RKO (cell line): ENCODE data around the gene LDLRAP1.
"Not testable (repeated sequence)": the region's sequence is repeated elsewhere in the genome, so short reads cannot be mapped to it uniquely, and the experiment has no call there.

Experiments
- DNase-seq: peaks from one replicate; pipeline ENCODE4 v3.0.0-alpha.2; 2016; ENCODE audit warnings: low spot score

The LDLRAP1 gene

GRCh38 chr1:25577134-25577920 lies 33.9 kb downstream of the LDLRAP1 start:
- no peak for DNase-seq

- DNase-seq = no peak
These were observed 36.2 kb downstream of the LDLRAP1 start for GRCh38 chr1:25579292-25580252.

DNA sequence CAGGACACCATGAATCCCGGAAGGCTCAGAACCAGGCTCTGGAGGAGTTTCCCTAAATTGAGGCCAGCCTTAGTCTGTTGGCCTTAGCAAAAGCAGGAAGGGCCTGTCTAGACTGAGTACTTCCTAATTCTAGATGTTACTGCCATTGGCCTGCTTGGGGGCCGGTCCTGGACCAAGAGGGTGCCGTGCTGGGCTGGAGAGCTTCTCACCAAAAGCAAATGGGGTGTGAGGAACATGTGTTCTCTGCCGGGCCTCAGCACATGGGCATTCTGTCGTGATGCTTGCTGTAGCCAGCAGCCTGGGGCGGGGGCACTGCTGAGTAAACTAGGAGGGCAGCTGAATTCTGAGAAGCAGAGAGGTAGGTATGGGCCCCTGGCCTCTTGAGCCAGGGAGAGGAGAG lies 37.5 kb downstream of the LDLRAP1 start:
- DNase-seq = no peak

DNA sequence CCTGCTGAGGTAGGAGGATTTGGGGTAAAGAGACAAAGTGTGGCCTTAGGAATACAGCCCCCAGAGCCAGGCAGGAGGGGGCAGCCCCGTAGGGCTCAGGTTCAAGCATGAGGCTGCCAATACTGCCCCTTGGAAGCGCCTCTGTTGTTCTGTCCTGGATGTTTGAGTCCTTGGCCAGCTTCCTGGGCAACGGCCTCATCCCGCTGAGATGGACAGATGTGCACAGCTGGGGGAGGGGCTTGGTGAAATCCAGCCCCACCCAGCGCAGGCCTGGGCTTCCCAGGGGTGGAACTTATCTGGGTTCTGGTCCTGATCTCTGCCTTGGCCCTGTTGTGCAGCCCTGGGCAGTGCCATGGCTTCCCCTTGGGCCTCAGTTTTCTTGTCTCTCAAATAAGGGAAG lies 38.4 kb downstream of the LDLRAP1 start:
- no peak for DNase-seq

- no peak for DNase-seq
These were observed 40.3 kb downstream of the LDLRAP1 start for GRCh38 chr1:25583519-25584370.

DNA sequence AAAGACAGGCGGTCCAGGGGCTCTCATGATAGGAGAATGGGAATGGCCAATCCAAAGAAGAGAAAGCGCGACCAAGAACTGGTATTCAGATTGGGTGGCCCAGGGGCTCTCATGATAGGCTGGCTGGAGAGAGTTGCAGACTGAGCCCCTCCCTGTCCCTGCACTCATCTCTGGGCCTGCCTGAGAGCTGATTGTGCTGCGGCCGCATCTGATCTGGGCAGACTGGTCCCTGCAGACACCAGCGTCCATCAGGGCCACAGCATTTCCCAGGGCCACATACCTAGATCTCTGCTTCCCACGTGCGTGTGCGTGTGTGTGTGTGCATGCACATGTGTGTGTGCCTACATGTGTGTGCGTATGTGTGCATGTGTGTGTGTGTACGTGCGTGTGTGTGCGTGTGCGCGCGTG lies 42.8 kb downstream of the LDLRAP1 start:
- DNase-seq = no peak

DNA sequence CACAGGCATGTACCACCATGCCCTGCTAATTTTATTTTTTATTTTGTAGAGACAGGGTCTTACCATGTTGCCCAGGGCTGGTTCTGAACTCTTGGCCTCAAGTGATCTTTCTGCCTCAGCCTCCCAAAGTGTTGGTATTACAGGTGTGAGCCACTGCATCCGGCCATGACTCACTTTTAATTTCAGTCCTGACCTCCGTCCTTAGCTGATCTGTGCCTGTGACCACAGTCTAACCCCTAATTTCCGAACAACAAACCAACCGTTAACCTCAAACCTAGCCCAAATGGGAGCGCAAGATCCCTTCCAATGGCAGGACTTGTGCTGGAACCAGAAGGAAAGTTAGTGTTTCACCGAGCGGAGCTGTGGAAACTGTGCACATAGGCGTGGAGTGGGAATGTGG lies 43.9 kb downstream of the LDLRAP1 start:
- DNase-seq = no peak

DNA sequence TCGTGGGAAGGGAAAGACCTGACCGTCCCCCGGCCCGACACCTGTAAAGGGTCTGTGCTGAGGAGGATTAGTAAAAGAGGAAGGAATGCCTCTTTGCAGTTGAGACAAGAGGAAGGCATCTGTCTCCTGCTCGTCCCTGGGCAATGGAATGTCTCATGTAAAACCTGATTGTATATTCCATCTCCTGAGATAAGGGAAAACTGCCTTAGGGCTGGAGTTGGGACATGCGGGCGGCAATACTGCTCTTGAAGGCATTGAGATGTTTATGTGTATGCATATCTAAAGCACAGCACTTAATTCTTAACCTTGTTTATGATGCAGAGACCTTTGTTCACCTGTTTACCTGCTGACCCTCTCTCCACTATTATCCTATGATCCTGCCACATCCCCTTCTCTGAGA lies 44.8 kb downstream of the LDLRAP1 start:
- not testable (repeated sequence) for DNase-seq

DNA sequence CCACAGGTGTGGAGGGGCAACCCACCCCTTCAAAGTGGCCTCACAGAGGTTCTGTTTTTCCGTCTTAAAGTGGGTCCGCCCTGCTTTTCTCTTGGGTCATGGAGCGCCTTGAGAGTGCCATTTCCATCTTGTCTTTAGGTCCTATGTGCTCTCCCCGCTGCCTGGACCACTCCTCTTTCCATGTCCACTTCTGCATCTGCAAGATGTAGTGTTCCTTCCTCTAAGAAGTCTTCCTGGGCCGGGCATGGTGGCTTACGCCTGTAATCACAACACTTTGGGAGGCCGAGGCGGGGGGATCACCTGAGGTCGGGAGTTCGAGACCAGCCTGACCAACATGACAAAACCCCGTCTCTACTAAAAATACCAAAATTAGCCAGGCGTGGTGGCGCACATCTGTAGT lies 45.4 kb downstream of the LDLRAP1 start:
- not testable (repeated sequence) for DNase-seq

DNA sequence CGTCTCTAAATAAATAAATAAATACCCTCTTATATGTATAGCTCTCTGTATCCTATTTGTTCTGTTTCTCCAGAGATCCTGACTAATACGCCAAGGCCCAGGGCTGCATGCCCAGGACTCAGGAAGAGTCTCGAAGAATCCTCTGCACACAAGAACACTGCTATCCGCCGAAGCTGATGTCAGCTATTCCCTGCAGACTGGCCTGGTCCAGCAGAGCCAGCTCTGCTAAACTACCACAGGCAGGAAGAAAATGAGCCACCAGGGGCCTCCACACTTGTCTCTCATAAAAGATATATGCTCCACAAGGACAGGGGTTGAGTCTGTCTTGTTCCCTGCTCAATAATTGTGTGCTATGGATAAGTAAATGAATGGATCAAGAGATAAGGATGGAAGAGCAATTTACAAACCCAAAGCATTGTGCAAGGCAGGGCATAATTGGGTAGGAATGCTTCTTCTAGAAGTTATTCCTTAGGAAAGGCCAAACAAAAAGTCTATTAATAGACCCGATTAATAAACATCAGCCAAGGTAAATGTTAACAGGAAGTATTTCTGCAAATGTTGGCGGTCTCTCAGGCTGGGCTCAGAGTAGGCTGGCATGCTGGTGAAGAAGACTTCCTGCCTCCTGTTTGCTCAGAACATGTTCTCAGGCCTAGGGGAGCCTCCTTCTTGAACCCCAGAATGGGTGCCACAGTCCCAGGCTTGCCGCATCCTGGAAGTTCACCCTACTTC lies 46.9 kb downstream of the LDLRAP1 start:
- no peak for DNase-seq

DNA sequence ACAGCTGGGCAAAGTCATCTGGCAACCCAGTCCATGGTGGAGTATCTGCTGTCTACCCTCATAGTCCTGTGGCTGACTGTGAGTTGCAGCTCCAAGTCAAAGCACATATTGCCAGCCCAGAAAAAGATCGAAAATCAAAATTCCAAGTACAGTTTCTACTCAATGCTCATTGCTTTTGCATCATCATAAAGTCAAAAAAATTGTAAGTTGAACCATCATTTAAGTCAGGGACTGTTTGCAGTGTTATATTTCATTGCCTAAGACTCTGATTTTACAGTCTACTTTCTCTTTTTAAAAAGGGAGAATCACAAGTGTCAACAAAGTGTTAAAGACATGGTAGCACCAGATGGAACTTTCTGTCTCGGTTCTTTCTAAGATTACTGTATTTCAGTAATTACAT lies 50.5 kb downstream of the LDLRAP1 start:
- DNase-seq = no peak

DNA sequence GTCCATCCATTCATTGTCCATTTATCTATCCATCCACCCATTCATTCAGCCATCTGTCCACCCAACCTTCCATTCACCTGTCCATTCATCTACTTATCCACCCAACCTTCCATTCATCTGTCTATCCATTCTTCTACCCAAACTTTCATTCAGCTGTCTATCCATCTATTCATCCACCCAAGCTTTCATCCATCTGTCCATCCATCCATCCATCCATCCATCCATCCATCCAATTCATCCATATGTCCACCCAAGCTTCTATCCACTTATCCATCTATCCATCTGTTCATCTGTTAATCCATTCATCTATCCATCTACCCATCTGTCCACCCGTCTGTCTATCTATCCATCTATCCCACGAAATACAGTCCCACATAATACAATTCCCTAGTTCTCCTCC lies 51.6 kb downstream of the LDLRAP1 start:
- no peak for DNase-seq

DNA sequence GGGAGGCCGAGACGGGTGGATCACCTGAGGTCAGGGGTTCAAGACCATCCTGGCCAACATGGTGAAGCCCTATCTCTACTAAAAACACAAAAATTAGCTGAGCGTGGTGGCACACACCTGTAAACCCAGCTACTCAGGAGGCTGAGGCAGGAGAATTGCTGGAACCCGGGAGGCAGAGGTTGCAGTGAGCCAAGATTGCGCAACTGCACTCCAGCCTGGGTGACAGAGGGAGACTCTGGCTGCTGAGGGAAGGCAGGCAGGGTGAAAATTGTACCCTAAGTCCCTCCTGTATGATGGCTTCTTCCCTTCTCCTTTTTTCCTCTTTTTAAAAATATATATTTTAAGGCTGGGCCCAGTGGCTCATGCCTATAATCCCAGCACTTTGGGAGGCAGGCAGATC lies 53.2 kb downstream of the LDLRAP1 start:
- not testable (repeated sequence) for DNase-seq

- no peak for DNase-seq
These were observed 55.5 kb downstream of the LDLRAP1 start for GRCh38 chr1:25598879-25599278.

DNA sequence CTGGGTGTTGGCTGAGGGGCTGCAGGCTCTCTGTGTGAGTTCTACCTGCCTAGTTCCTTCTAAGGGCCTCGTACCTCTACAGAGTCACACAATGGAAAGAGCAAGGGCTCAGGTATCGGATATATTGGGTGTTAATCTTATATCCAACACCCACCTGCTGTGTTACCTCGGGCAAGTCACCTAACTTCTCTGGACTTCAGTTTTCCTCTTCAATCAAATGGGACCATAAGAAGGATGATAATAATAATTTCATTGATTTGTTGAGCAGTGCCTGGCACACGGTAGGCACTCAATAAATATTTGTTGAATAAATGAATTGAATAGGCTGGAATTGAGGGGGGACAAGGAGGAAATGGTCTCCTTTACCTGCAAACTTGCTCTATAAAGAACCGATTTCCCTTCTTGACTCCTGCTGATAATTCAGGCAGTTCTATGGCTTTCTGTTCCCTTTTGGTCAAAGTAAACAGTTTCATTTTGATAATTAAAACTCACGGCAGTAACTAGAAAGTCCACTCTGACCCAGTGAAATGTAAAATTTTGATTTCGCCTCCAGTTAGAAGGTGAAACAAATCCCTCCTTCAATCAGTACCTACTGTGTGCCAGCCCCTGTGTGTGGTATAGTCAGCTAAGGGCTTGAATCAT lies 56.7 kb downstream of the LDLRAP1 start:
- DNase-seq = no peak

- DNase-seq = not testable (repeated sequence)
These were observed 57.7 kb downstream of the LDLRAP1 start for GRCh38 chr1:25600971-25601699.

GRCh38 chr1:25603779-25604538 lies 60.6 kb downstream of the LDLRAP1 start:
- DNase-seq = not testable (repeated sequence)

GRCh38 chr1:25607123-25607522 lies 63.7 kb downstream of the LDLRAP1 start:
- DNase-seq = no peak

GRCh38 chr1:25608488-25609178 lies 65.2 kb downstream of the LDLRAP1 start:
- peak; percentile 71 for DNase-seq
